Measurements from ENCODE around the gene DCUN1D3. TPM values are rescaled to one million over a fixed set of nuclear protein-coding genes. Genes with fewer than 3 reads are reported as not detected.
"Not testable (repeated sequence)": the region's sequence is repeated elsewhere in the genome, so short reads cannot be mapped to it uniquely, and the experiment has no call there.

DCUN1D3 gene
- total and polyA plus RNA-seq, 3 donors from 2014 or later = 15.2 to 19.5 (median 16.5) TPM

DNA sequence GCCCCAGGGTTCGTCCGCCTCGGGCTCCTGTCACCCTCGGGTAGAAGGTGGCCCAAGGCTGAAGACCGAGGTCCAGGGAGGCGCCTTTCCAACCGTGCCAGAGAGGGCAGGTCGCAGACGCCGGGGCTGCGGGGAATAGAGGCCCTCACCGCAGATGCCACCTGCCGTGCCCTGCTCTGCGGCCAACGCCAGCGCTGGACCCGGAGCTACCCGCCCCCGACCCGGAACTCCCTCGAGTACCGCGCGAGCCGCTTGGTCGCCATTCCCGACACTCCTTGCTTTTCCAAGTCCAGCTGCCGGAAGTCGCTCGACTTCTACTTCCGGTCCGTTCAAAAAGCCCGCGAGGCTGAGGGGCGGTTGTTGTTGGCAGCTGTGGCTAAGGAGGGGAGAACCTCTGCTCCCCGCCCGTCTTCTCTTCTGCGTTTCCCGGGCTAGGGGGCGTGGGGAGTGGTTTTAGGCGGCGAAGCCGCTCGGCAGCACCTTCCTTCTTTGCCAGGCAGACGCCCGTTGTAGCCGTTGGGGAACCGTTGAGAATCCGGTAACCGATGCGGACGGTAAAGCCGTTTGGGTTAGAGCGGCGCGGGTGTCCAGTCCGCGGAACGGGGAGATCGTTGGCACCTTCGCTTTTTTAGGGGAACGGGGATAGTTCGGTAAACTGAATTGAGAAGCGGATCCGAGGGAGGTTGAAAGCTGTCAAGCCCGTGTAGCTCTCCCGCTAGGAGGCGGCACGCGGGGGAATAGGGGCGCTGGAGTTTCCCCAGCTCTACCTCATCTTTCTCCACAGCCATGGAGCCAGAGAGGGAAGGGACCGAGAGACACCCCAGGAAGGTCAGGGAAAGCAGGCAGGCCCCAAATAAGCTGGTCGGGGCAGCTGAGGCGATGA is 93.7 kb downstream of the DCUN1D3 start, which contains the start of the genes ERI2 and REXO5:
Gene ERI2 (minus strand): TSS at position 305 of the 883 bp plus-strand sequence. CDS start 42 bp downstream, at position 263.
Gene REXO5 (plus strand): TSS at position 360 of the 883 bp plus-strand sequence. CDS start 427 bp downstream, at position 787.
- WGBS, 2 donors = 0 to 1% methylated on average over 18 to 72 of the region's 74 CpGs
- H3K9me3 ChIP-seq = no peaks in the 10 kb centered on the region
- intact Hi-C loops (cut with DNase I; ENCODE audit: low total_unique reads) = no loop called here

DNA sequence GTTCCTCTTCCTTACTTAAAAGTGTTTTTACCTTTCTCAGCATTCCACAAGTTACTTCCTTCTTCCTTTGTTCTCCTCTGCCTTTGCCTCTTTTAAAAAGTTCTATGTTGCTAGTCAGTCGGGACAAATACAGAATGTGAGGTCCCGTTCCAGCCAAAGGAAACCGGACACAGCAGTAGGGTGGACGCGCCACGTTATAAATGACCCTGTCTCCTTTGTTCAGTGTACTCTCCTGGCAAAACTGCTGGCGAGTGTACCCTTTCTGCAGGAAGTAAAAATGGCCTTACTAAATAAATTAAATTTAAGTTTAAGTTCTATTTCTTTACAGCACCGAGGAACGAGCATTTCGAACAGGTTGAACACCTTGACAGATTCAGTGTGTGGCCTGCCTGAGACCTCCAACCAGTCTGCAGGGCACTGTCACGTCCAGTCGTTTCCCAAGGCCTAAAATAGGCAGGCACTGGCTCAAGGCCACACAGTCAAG is 94.4 kb downstream of the DCUN1D3 start:
- 1 to 6% methylated on average over 12 of the region's 12 CpGs for WGBS, 2 donors
- Histone ChIP-seq H3K27ac (peak overlapping the region; percentile 88 to 91), H3K4me3 (peak overlapping the region; percentile 74 to 89)
- intact Hi-C loops (cut with DNase I; ENCODE audit: low total_unique reads); H3K9me3 ChIP-seq; H3K36me3 ChIP-seq (ENCODE audit: low read depth, missing control alignments); H3K27me3 ChIP-seq; H3K4me1 ChIP-seq; DNase-seq: not testable (repeated sequence)

More for the DNA sequence above, 93.7 kb downstream of the DCUN1D3 start, which contains the start of the genes ERI2 and REXO5:
- H3K36me3 ChIP-seq (ENCODE audit: low read depth, missing control alignments) = no peaks in the 10 kb centered on the region
- no peaks in the 10 kb centered on the region for H3K27me3 ChIP-seq
- H3K27ac ChIP-seq = peak within 1 kb of the TSS; percentile 88 to 91
- H3K4me3 ChIP-seq = peak within 1 kb of the TSS; percentile 74 to 89
- TF ChIP-seq, protein P1, sequence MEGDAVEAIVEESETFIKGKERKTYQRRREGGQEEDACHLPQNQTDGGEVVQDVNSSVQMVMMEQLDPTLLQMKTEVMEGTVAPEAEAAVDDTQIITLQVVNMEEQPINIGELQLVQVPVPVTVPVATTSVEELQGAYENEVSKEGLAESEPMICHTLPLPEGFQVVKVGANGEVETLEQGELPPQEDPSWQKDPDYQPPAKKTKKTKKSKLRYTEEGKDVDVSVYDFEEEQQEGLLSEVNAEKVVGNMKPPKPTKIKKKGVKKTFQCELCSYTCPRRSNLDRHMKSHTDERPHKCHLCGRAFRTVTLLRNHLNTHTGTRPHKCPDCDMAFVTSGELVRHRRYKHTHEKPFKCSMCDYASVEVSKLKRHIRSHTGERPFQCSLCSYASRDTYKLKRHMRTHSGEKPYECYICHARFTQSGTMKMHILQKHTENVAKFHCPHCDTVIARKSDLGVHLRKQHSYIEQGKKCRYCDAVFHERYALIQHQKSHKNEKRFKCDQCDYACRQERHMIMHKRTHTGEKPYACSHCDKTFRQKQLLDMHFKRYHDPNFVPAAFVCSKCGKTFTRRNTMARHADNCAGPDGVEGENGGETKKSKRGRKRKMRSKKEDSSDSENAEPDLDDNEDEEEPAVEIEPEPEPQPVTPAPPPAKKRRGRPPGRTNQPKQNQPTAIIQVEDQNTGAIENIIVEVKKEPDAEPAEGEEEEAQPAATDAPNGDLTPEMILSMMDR (IDR thresholded peaks at IDR 0.05) = peak in 2 of 3 experiments; percentile 10 to 41
- no peak for TF ChIP-seq POLR2A (IDR thresholded peaks at IDR 0.05)
- H3K4me1 ChIP-seq = no peaks in the 10 kb centered on the region
- DNase-seq = peak; percentile 95

Small RNAs within 50 kb of the gene (small RNA-seq; reads per million reads assigned to genes)
- gene RF00618 = 0 reads per million in 2 donors

Other genes with a start within 250 kb of the DCUN1D3 start
- 10 to 100 TPM in 1 of 2 donors, 1 to 10 TPM in 1; 8.7 to 10.4 TPM for gene ACSM1, start 202.7 kb downstream of the DCUN1D3 start, total RNA-seq
- gene ACSM1, start 202.7 kb downstream of the DCUN1D3 start, polyA plus RNA-seq (ENCODE audit: insufficient read depth, low read depth, low replicate concordance) = 7.0 TPM
- gene THUMPD1, start 158.5 kb downstream of the DCUN1D3 start, total RNA-seq = 100 to 1,000 TPM; 100 to 111 TPM
- 35.0 TPM for gene THUMPD1, start 158.5 kb downstream of the DCUN1D3 start, polyA plus RNA-seq (ENCODE audit: insufficient read depth, low read depth, low replicate concordance)
- gene ACSM3, start 136.3 kb downstream of the DCUN1D3 start, total RNA-seq = 100 to 1,000 TPM in 1 of 2 donors, 10 to 100 TPM in 1; 68.0 to 120 TPM
- gene ACSM3, start 136.3 kb downstream of the DCUN1D3 start, polyA plus RNA-seq (ENCODE audit: insufficient read depth, low read depth, low replicate concordance) = 41.1 TPM
- gene ERI2, start 93.9 kb downstream of the DCUN1D3 start, total RNA-seq = 10 to 100 TPM; 66.5 to 71.1 TPM
- 42.9 TPM for gene ERI2, start 93.9 kb downstream of the DCUN1D3 start, polyA plus RNA-seq (ENCODE audit: insufficient read depth, low read depth, low replicate concordance)
- gene REXO5, start 93.8 kb downstream of the DCUN1D3 start, total RNA-seq = 100 to 1,000 TPM; 228 to 234 TPM
- 991 TPM for gene REXO5, start 93.8 kb downstream of the DCUN1D3 start, polyA plus RNA-seq (ENCODE audit: insufficient read depth, low read depth, low replicate concordance)
- 10 to 100 TPM; 30.2 to 43.0 TPM for gene LYRM1, start 413 bp upstream of the DCUN1D3 start, total RNA-seq
- 87.2 TPM for gene LYRM1, start 413 bp upstream of the DCUN1D3 start, polyA plus RNA-seq (ENCODE audit: insufficient read depth, low read depth, low replicate concordance)

All from testis (tissue), 3 donors.